ENCODE results near the gene SPHK1. TPM values are rescaled to one million over a fixed set of nuclear protein-coding genes. Genes with fewer than 3 reads are reported as not detected.

Gene SPHK1
- total and polyA plus RNA-seq, 2 donors (not counting 3 experiments of a cell fraction or from before 2014, with no cell fraction given): 85.6 to 97.4 TPM

DNA sequence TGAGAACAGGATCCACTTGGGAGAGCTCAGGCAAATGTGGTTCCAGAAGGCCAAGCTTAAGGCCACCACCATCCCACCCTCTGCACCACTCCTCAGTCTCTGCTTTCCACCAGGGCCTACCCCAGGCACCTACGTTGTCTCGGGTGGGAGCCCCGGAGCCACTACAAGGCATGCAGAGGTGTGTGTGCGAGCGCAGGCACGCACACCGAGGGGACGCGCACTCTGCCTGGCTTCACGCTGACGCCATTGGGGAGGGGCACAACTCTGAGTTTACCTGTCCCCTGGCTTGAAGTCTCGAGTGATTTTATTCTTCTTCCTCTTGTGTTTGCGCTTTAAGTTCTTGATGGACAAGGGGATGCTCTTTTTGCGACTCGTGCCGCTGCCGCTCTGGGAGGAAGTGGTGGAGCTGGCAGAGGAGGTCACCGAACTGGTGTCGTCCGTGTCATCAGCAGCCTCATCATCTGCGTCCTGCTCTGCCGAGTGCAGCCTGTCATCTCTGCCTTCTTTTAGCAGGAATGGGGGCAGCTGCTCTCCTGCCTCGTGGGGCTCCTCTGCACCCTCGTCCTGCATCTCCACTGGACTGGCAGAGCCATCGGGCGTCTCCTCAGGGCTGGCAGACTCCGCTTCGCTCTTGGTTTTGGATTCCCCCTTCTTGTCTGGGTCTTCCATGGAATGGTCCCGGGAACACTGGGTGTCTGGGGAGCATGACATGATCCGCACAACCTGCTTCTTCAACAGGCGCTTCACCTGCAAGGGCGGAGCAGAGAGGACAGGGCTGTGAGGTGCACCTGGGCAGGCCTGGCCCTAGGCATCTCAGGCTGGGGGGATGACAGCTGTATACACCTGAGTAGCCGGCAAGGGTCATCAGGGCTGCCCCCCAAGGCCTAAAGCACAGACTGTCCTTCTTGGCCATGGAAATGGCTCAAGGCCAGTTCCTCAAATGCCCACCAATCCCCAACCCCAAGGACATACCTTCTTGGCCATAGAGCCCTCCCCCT lies 15.1 kb downstream of the SPHK1 start:
- H3K27ac ChIP-seq (ENCODE audit: insufficient read depth, low read depth, low read length): no peak overlapping the region
- no peaks in the 10 kb centered on the region for H4K20me1 ChIP-seq (replicated peaks; ENCODE audit: control insufficient read depth, extremely low read depth, insufficient read depth, low read length)
- H3K4me2 ChIP-seq (ENCODE audit: insufficient read depth, low read length): no peak overlapping the region
- POLR2A ChIA-PET: no interaction called here
- no peaks in the 10 kb centered on the region for H3K4me1 ChIP-seq (ENCODE audit: control insufficient read depth, extremely low read depth, insufficient read depth, low read length)
- intact Hi-C loops (cut with micrococcal nuclease): loop anchor here (2.0 kb wide), 1 partner anchor 45 kb away; no protein-coding TSS in a partner anchor
- H3K36me3 ChIP-seq (ENCODE audit: control insufficient read depth in 2 of 2, extremely low read depth in 1 of 2, insufficient read depth in 2 of 2, low read length in 2 of 2): peaks cover 9 to 57% of the 10 kb centered on the region in 2 experiments
- no peaks in the 10 kb centered on the region for H3K79me2 ChIP-seq (ENCODE audit: control insufficient read depth, insufficient read depth, low read length)
- DNase-seq (ENCODE audit: low read depth, low spot score) (no peak), FAIRE-seq (no peak)
- no peak overlapping the region for H3K4me3 ChIP-seq (replicated peaks in 1 of 3; ENCODE audit: insufficient read depth in 1 of 3, low read depth in 1 of 3, low read length in 3 of 3)
- H3K27me3 ChIP-seq (ENCODE audit: control insufficient read depth in 2 of 2, insufficient read depth in 2 of 2, low read length in 2 of 2): no peaks in the 10 kb centered on the region
- CTCF ChIA-PET: interaction anchor here (1.2 to 4.7 kb wide), 12 partner anchors 9 to 119 kb away, joined by 3 to 155 read pairs (median 32); partner anchors contain the start of genes PRPSAP1, QRICH2 and SPHK1
- no peak overlapping the region for H3K9ac ChIP-seq (replicated peaks; ENCODE audit: extremely low read depth, insufficient read depth, low read length)
- no TSS peak for BruUV-seq (replicated peaks)
- dilution Hi-C loops (cut with MboI; ENCODE audit: extremely low pct_ligation_motif_present, low sequenced_read_pairs): no loop called here
- H3K9me1 ChIP-seq (replicated peaks; ENCODE audit: control insufficient read depth, extremely low read depth, insufficient read depth, low read length): no peaks in the 10 kb centered on the region
- H2AFZ ChIP-seq (ENCODE audit: low read depth, low read length): no peak overlapping the region
- H3K9me3 ChIP-seq (replicated peaks; ENCODE audit: control insufficient read depth, insufficient read depth, low read length): no peaks in the 10 kb centered on the region
- TF ChIP-seq JUN (IDR thresholded peaks at IDR 0.05; ENCODE audit: borderline replicate concordance, insufficient read depth, insufficient read length, low read depth) (no peak), MYC (IDR thresholded peaks at IDR 0.05; ENCODE audit: low read depth, low read length) (no peak), EZH2 (IDR thresholded peaks at IDR 0.05; ENCODE audit: borderline replicate concordance, low read depth, low read length, severe bottlenecking) (no peak), POLR2A (IDR thresholded peaks at IDR 0.05; ENCODE audit: low read depth, low read length) (no peak), FOS (IDR thresholded peaks at IDR 0.05; ENCODE audit: borderline replicate concordance, insufficient read depth, low read length) (no peak), POLR2AphosphoS5 (IDR thresholded peaks at IDR 0.05; ENCODE audit: insufficient read depth, low read depth, low read length) (no peak), GATA2 (IDR thresholded peaks at IDR 0.05; ENCODE audit: insufficient read depth, insufficient read length, low read depth, low read length) (no peak)
- TF ChIP-seq, protein P1, sequence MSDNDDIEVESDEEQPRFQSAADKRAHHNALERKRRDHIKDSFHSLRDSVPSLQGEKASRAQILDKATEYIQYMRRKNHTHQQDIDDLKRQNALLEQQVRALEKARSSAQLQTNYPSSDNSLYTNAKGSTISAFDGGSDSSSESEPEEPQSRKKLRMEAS (IDR thresholded peaks at IDR 0.05; ENCODE audit: insufficient read depth, insufficient read length): no peak
- TF ChIP-seq, protein P2, sequence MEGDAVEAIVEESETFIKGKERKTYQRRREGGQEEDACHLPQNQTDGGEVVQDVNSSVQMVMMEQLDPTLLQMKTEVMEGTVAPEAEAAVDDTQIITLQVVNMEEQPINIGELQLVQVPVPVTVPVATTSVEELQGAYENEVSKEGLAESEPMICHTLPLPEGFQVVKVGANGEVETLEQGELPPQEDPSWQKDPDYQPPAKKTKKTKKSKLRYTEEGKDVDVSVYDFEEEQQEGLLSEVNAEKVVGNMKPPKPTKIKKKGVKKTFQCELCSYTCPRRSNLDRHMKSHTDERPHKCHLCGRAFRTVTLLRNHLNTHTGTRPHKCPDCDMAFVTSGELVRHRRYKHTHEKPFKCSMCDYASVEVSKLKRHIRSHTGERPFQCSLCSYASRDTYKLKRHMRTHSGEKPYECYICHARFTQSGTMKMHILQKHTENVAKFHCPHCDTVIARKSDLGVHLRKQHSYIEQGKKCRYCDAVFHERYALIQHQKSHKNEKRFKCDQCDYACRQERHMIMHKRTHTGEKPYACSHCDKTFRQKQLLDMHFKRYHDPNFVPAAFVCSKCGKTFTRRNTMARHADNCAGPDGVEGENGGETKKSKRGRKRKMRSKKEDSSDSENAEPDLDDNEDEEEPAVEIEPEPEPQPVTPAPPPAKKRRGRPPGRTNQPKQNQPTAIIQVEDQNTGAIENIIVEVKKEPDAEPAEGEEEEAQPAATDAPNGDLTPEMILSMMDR (IDR thresholded peaks at IDR 0.05; ENCODE audit: extremely low read depth in 1 of 2, insufficient read depth in 1 of 2, low read depth in 1 of 2, low read length in 2 of 2): no peak

All from endothelial cell of umbilical vein (primary cell).